ENCODE measurements around the gene SLC27A6.

DNA sequence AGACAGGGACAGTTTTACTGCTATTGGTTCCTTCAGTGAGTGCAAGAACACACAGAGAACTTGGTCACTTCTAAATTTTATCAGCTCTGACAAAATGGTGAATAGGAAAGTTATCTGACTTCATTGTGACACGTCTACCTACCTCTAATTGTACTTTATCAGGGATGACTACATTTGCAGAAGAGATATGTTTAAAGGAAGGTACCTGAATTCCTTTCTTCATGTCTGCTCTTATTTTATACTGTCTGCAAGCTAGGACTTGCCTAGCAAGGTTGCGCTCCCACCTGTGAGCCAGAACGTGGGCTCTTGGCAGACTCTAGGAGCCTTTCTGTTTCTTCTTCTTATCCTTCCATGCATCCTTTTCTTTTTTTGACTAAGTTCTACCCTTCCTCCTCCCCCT is 1.6 kb downstream of the SLC27A6 start:
- TF ChIP-seq TCF4 (CRISPR knock-in tag; IDR thresholded peaks at IDR 0.05; ENCODE audit: borderline replicate concordance) (no peak), BACH2 (CRISPR knock-in tag; IDR thresholded peaks at IDR 0.05; ENCODE audit: borderline replicate concordance) (no peak), ARNTL (CRISPR knock-in tag; IDR thresholded peaks at IDR 0.05; ENCODE audit: borderline replicate concordance, low read depth) (no peak), GLIS3 (CRISPR knock-in tag; IDR thresholded peaks at IDR 0.05) (no peak), ZFP30 (CRISPR knock-in tag; IDR thresholded peaks at IDR 0.05) (no peak), ZFP3 (CRISPR knock-in tag; IDR thresholded peaks at IDR 0.05) (no peak), RARB (CRISPR knock-in tag; IDR thresholded peaks at IDR 0.05) (no peak), SNAI2 (CRISPR knock-in tag; IDR thresholded peaks at IDR 0.05) (no peak), TOX (CRISPR knock-in tag; IDR thresholded peaks at IDR 0.05; ENCODE audit: borderline replicate concordance) (no peak)
- TF ChIP-seq, protein P1, sequence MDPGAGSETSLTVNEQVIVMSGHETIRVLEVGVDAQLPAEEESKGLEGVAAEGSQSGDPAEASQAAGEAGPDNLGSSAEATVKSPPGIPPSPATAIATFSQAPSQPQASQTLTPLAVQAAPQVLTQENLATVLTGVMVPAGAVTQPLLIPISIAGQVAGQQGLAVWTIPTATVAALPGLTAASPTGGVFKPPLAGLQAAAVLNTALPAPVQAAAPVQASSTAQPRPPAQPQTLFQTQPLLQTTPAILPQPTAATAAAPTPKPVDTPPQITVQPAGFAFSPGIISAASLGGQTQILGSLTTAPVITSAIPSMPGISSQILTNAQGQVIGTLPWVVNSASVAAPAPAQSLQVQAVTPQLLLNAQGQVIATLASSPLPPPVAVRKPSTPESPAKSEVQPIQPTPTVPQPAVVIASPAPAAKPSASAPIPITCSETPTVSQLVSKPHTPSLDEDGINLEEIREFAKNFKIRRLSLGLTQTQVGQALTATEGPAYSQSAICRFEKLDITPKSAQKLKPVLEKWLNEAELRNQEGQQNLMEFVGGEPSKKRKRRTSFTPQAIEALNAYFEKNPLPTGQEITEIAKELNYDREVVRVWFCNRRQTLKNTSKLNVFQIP (CRISPR knock-in tag; IDR thresholded peaks at IDR 0.05; ENCODE audit: borderline replicate concordance, low read depth) = no peak
- TF ChIP-seq, protein P2, sequence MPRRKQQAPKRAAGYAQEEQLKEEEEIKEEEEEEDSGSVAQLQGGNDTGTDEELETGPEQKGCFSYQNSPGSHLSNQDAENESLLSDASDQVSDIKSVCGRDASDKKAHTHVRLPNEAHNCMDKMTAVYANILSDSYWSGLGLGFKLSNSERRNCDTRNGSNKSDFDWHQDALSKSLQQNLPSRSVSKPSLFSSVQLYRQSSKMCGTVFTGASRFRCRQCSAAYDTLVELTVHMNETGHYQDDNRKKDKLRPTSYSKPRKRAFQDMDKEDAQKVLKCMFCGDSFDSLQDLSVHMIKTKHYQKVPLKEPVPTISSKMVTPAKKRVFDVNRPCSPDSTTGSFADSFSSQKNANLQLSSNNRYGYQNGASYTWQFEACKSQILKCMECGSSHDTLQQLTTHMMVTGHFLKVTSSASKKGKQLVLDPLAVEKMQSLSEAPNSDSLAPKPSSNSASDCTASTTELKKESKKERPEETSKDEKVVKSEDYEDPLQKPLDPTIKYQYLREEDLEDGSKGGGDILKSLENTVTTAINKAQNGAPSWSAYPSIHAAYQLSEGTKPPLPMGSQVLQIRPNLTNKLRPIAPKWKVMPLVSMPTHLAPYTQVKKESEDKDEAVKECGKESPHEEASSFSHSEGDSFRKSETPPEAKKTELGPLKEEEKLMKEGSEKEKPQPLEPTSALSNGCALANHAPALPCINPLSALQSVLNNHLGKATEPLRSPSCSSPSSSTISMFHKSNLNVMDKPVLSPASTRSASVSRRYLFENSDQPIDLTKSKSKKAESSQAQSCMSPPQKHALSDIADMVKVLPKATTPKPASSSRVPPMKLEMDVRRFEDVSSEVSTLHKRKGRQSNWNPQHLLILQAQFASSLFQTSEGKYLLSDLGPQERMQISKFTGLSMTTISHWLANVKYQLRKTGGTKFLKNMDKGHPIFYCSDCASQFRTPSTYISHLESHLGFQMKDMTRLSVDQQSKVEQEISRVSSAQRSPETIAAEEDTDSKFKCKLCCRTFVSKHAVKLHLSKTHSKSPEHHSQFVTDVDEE (CRISPR knock-in tag; IDR thresholded peaks at IDR 0.05) = no peak
- TF ChIP-seq, protein P3, sequence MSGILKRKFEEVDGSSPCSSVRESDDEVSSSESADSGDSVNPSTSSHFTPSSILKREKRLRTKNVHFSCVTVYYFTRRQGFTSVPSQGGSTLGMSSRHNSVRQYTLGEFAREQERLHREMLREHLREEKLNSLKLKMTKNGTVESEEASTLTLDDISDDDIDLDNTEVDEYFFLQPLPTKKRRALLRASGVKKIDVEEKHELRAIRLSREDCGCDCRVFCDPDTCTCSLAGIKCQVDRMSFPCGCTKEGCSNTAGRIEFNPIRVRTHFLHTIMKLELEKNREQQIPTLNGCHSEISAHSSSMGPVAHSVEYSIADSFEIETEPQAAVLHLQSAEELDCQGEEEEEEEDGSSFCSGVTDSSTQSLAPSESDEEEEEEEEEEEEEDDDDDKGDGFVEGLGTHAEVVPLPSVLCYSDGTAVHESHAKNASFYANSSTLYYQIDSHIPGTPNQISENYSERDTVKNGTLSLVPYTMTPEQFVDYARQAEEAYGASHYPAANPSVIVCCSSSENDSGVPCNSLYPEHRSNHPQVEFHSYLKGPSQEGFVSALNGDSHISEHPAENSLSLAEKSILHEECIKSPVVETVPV (CRISPR knock-in tag; IDR thresholded peaks at IDR 0.05) = no peak

All from SK-N-SH treated with all-trans-retinoic acid at 6 μM for 48 hours (cell line).